ENCODE data around the gene OAF.

OAF gene

GRCh38 chr11:120200677-120201076 is 10.2 kb upstream of the OAF start:
- peaks cover 0 to 11% (median 4%) of the 10 kb centered on the region in 5 donors for H3K4me1 ChIP-seq (ENCODE audit: control insufficient read depth in 5 of 5, insufficient read depth in 5 of 5, low read length in 5 of 5)
- H3K27ac ChIP-seq (ENCODE audit: low read depth, low read length), result no peak overlapping the region

GRCh38 chr11:120201653-120202052 is 9.2 kb upstream of the OAF start:
- no peak overlapping the region for H3K9ac ChIP-seq (ENCODE audit: low read length in 5 of 5)
- no peak overlapping the region for H3K4me3 ChIP-seq (ENCODE audit: low read depth in 1 of 5, low read length in 5 of 5)
- no peaks in the 10 kb centered on the region for H3K9me3 ChIP-seq (ENCODE audit: control insufficient read depth in 5 of 5, low read length in 5 of 5)
- H3K27ac ChIP-seq (ENCODE audit: low read depth, low read length), result no peak overlapping the region
- peaks cover 0 to 7% (median 4%) of the 10 kb centered on the region in 5 donors for H3K4me1 ChIP-seq (ENCODE audit: control insufficient read depth in 5 of 5, insufficient read depth in 5 of 5, low read length in 5 of 5)
- peaks cover 0 to 13% (median 6%) of the 10 kb centered on the region in 5 donors for H3K27me3 ChIP-seq (ENCODE audit: control insufficient read depth in 5 of 5, insufficient read depth in 4 of 5, low read length in 5 of 5)
- no peaks in the 10 kb centered on the region for H3K36me3 ChIP-seq (ENCODE audit: control insufficient read depth in 5 of 5, insufficient read depth in 5 of 5, low read length in 5 of 5)

More at GRCh38 chr11:120200677-120201076, 10.2 kb upstream of the OAF start:
- Histone ChIP-seq H3K9ac (ENCODE audit: low read length in 5 of 5) (no peak overlapping the region), H3K4me3 (ENCODE audit: low read depth in 1 of 5, low read length in 5 of 5) (no peak overlapping the region), H3K36me3 (ENCODE audit: control insufficient read depth in 5 of 5, insufficient read depth in 5 of 5, low read length in 5 of 5) (no peaks in the 10 kb centered on the region), H3K27me3 (ENCODE audit: control insufficient read depth in 5 of 5, insufficient read depth in 4 of 5, low read length in 5 of 5) (peaks cover 0 to 19% (median 6%) of the 10 kb centered on the region in 5 donors), H3K9me3 (ENCODE audit: control insufficient read depth in 5 of 5, low read length in 5 of 5) (no peaks in the 10 kb centered on the region)

GRCh38 chr11:120203626-120204025 is 7.2 kb upstream of the OAF start:
- Histone ChIP-seq H3K4me3 (ENCODE audit: low read depth in 1 of 5, low read length in 5 of 5) (no peak overlapping the region), H3K9ac (ENCODE audit: low read length in 5 of 5) (no peak overlapping the region), H3K9me3 (ENCODE audit: control insufficient read depth in 5 of 5, low read length in 5 of 5) (no peaks in the 10 kb centered on the region), H3K4me1 (ENCODE audit: control insufficient read depth in 5 of 5, insufficient read depth in 5 of 5, low read length in 5 of 5) (peaks cover 2 to 13% (median 7%) of the 10 kb centered on the region in 5 donors), H3K36me3 (ENCODE audit: control insufficient read depth in 5 of 5, insufficient read depth in 5 of 5, low read length in 5 of 5) (no peaks in the 10 kb centered on the region), H3K27ac (ENCODE audit: low read depth, low read length) (peak overlapping the region; percentile 27), H3K27me3 (ENCODE audit: control insufficient read depth in 5 of 5, insufficient read depth in 4 of 5, low read length in 5 of 5) (peaks cover 0 to 9% (median 6%) of the 10 kb centered on the region in 5 donors)

GRCh38 chr11:120205596-120206161 is 5.2 kb upstream of the OAF start:
- Histone ChIP-seq H3K27ac (ENCODE audit: low read depth, low read length) (no peak overlapping the region), H3K9ac (ENCODE audit: low read length in 5 of 5) (no peak overlapping the region), H3K36me3 (ENCODE audit: control insufficient read depth in 5 of 5, insufficient read depth in 5 of 5, low read length in 5 of 5) (no peaks in the 10 kb centered on the region), H3K4me3 (ENCODE audit: low read depth in 1 of 5, low read length in 5 of 5) (no peak overlapping the region), H3K9me3 (ENCODE audit: control insufficient read depth in 5 of 5, low read length in 5 of 5) (no peaks in the 10 kb centered on the region), H3K27me3 (ENCODE audit: control insufficient read depth in 5 of 5, insufficient read depth in 4 of 5, low read length in 5 of 5) (peaks cover 0 to 5% (median under 1%) of the 10 kb centered on the region in 5 donors), H3K4me1 (ENCODE audit: control insufficient read depth in 5 of 5, insufficient read depth in 5 of 5, low read length in 5 of 5) (peaks cover 6 to 28% (median 22%) of the 10 kb centered on the region in 5 donors)

- Histone ChIP-seq H3K36me3 (ENCODE audit: control insufficient read depth in 5 of 5, insufficient read depth in 5 of 5, low read length in 5 of 5) (no peaks in the 10 kb centered on the region), H3K27ac (ENCODE audit: low read depth, low read length) (peak overlapping the region; percentile 51), H3K9ac (ENCODE audit: low read length in 5 of 5) (no peak overlapping the region), H3K4me3 (ENCODE audit: low read depth in 1 of 5, low read length in 5 of 5) (no peak overlapping the region), H3K4me1 (ENCODE audit: control insufficient read depth in 5 of 5, insufficient read depth in 5 of 5, low read length in 5 of 5) (peaks cover 6 to 39% (median 34%) of the 10 kb centered on the region in 5 donors), H3K9me3 (ENCODE audit: control insufficient read depth in 5 of 5, low read length in 5 of 5) (no peaks in the 10 kb centered on the region), H3K27me3 (ENCODE audit: control insufficient read depth in 5 of 5, insufficient read depth in 4 of 5, low read length in 5 of 5) (peaks cover 0 to 3% (median 0%) of the 10 kb centered on the region in 5 donors)
Observed at GRCh38 chr11:120207512-120207911, 3.3 kb upstream of the OAF start.

DNA sequence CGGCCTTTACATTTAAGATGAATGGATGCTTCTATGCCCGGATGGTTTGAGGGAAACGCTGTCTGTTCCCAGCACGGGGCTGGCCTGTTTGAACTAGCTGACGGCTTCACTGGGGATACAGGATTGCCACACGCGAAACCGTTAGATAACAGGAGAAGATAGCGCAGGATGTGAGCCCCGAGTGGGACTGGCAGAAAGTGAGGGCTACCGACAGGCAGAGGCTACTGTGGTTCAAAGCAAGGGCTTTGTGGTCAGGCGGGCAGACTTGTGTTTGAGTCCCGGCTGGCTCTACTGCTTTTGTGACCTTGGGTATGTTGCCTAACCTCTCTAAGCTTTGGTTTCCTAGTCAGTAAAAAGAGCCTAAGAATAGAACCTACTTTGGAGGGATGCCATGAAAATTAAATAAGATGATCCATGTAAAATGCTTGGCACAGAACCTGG is 2.8 kb upstream of the OAF start:
- H3K9me3 ChIP-seq (ENCODE audit: control insufficient read depth in 5 of 5, low read length in 5 of 5), result no peaks in the 10 kb centered on the region
- H3K4me1 ChIP-seq (ENCODE audit: control insufficient read depth in 5 of 5, insufficient read depth in 5 of 5, low read length in 5 of 5), result peaks cover 6 to 44% (median 39%) of the 10 kb centered on the region in 5 donors
- peak overlapping the region in 2 of 5 donors; percentile 7 to 16 for H3K9ac ChIP-seq (ENCODE audit: low read length in 5 of 5)
- H3K27ac ChIP-seq (ENCODE audit: low read depth, low read length), result peak overlapping the region; percentile 51
- peaks cover 0 to 3% (median 0%) of the 10 kb centered on the region in 5 donors for H3K27me3 ChIP-seq (ENCODE audit: control insufficient read depth in 5 of 5, insufficient read depth in 4 of 5, low read length in 5 of 5)
- peak overlapping the region in 1 of 5 donors; percentile 25 for H3K4me3 ChIP-seq (ENCODE audit: low read depth in 1 of 5, low read length in 5 of 5)
- no peaks in the 10 kb centered on the region for H3K36me3 ChIP-seq (ENCODE audit: control insufficient read depth in 5 of 5, insufficient read depth in 5 of 5, low read length in 5 of 5)

GRCh38 chr11:120208777-120209176 is 2.1 kb upstream of the OAF start:
- no peaks in the 10 kb centered on the region for H3K9me3 ChIP-seq (ENCODE audit: control insufficient read depth in 5 of 5, low read length in 5 of 5)
- peaks cover 6 to 51% (median 46%) of the 10 kb centered on the region in 5 donors for H3K4me1 ChIP-seq (ENCODE audit: control insufficient read depth in 5 of 5, insufficient read depth in 5 of 5, low read length in 5 of 5)
- peak overlapping the region; percentile 51 for H3K27ac ChIP-seq (ENCODE audit: low read depth, low read length)
- no peaks in the 10 kb centered on the region for H3K36me3 ChIP-seq (ENCODE audit: control insufficient read depth in 5 of 5, insufficient read depth in 5 of 5, low read length in 5 of 5)
- H3K27me3 ChIP-seq (ENCODE audit: control insufficient read depth in 5 of 5, insufficient read depth in 4 of 5, low read length in 5 of 5), result peaks cover 0 to 3% (median 0%) of the 10 kb centered on the region in 5 donors
- no peak overlapping the region for H3K4me3 ChIP-seq (ENCODE audit: low read depth in 1 of 5, low read length in 5 of 5)
- H3K9ac ChIP-seq (ENCODE audit: low read length in 5 of 5), result no peak overlapping the region

- Histone ChIP-seq H3K4me3 (ENCODE audit: low read depth in 1 of 5, low read length in 5 of 5) (peak overlapping the region; percentile 59 to 82 (median 71)), H3K27me3 (ENCODE audit: control insufficient read depth in 5 of 5, insufficient read depth in 4 of 5, low read length in 5 of 5) (peaks cover 0 to 3% (median 0%) of the 10 kb centered on the region in 5 donors), H3K36me3 (ENCODE audit: control insufficient read depth in 5 of 5, insufficient read depth in 5 of 5, low read length in 5 of 5) (peaks cover 0 to 7% (median 3%) of the 10 kb centered on the region in 5 donors), H3K27ac (ENCODE audit: low read depth, low read length) (peak overlapping the region; percentile 84), H3K9ac (ENCODE audit: low read length in 5 of 5) (peak overlapping the region in 4 of 5 donors; percentile 41 to 76 (median 74)), H3K9me3 (ENCODE audit: control insufficient read depth in 5 of 5, low read length in 5 of 5) (no peaks in the 10 kb centered on the region), H3K4me1 (ENCODE audit: control insufficient read depth in 5 of 5, insufficient read depth in 5 of 5, low read length in 5 of 5) (peaks cover 9 to 62% (median 56%) of the 10 kb centered on the region in 5 donors)
Observed at GRCh38 chr11:120209746-120210625, 846 bp upstream of the OAF start.

GRCh38 chr11:120211522-120212258 is 858 bp downstream of the OAF start:
- peak overlapping the region; percentile 67 to 85 (median 80) for H3K4me3 ChIP-seq (ENCODE audit: low read depth in 1 of 5, low read length in 5 of 5)
- peaks cover 16 to 78% (median 74%) of the 10 kb centered on the region in 5 donors for H3K4me1 ChIP-seq (ENCODE audit: control insufficient read depth in 5 of 5, insufficient read depth in 5 of 5, low read length in 5 of 5)
- H3K9ac ChIP-seq (ENCODE audit: low read length in 5 of 5), result peak overlapping the region; percentile 30 to 82 (median 76)
- H3K9me3 ChIP-seq (ENCODE audit: control insufficient read depth in 5 of 5, low read length in 5 of 5), result no peaks in the 10 kb centered on the region
- peak overlapping the region; percentile 78 for H3K27ac ChIP-seq (ENCODE audit: low read depth, low read length)
- peaks cover 0 to 9% (median 3%) of the 10 kb centered on the region in 5 donors for H3K36me3 ChIP-seq (ENCODE audit: control insufficient read depth in 5 of 5, insufficient read depth in 5 of 5, low read length in 5 of 5)
- H3K27me3 ChIP-seq (ENCODE audit: control insufficient read depth in 5 of 5, insufficient read depth in 4 of 5, low read length in 5 of 5), result peaks cover 0 to 3% (median 0%) of the 10 kb centered on the region in 5 donors

Data from subcutaneous abdominal adipose tissue (tissue), 5 donors.